Breast epithelium (tissue), 3 donors: ENCODE results near the gene USO1.

Experiments used
- CTCF ChIP-seq, 3 donors: fragments of 450-650 bp; IDR thresholded peaks; one replicate each; pipeline ENCODE4 v1.5.1; 2016 to 2017; ENCODE audit warnings: antibody characterized with exemption in 3 of 3, mild to moderate bottlenecking in 3 of 3, moderate library complexity in 3 of 3
- POLR2AphosphoS5 ChIP-seq, 3 donors: sonication (generic); formaldehyde crosslinking; IDR thresholded peaks; one replicate each; pipeline ENCODE4 v1.6.1; 2017; ENCODE audit warnings: antibody characterized with exemption in 3 of 3

GRCh38 chr4:75781305-75781704 lies 56.9 kb downstream of the USO1 start:
- TF ChIP-seq POLR2AphosphoS5 (IDR thresholded peaks at IDR 0.05) (no peak), CTCF (IDR thresholded peaks at IDR 0.05) (no peak)
